ENCODE data around the gene ROPN1B. TPM values are rescaled to one million over a fixed set of nuclear protein-coding genes. Genes with fewer than 3 reads are reported as not detected.

Gene ROPN1B
- total and polyA plus RNA-seq, 2 donors = 0.21 TPM; not detected in 1

DNA sequence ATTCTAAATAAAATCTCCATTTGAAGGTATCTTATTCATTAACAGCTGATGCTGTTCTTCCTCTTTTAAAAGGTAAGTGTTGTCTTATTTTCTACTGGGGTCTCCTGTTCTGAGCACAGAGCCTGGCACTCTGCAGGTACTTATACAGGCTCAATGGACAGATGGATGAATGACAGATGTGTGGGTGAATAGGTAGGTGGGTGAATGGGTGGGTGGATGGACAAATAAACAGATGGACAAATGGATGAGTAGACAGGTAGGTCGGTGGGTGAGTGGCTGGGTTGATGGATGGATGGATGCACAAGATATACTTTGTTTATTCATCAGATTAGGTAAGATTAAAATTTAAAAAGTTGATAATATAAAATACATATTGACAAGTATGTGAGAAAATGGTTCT lies 61.5 kb downstream of the ROPN1B start:
- 95% methylated on average over 1 of the region's 1 CpG for WGBS
- Histone ChIP-seq H3K4me3 (ENCODE audit: low read length in 2 of 2) (no peak overlapping the region), H3K36me3 (ENCODE audit: control insufficient read depth in 2 of 2, insufficient read depth in 2 of 2, low read length in 1 of 2) (peaks cover 17 to 38% of the 10 kb centered on the region in 2 donors), H3K27me3 (ENCODE audit: control insufficient read depth in 2 of 2, insufficient read depth in 1 of 2, low read length in 1 of 2) (no peaks in the 10 kb centered on the region), H3K27ac (ENCODE audit: low read depth in 1 of 2, low read length in 1 of 2) (no peak overlapping the region), H3K4me1 (ENCODE audit: control insufficient read depth in 2 of 2, insufficient read depth in 2 of 2, low read length in 2 of 2) (peaks cover 9 to 11% of the 10 kb centered on the region in 2 donors), H3K9me3 (ENCODE audit: control insufficient read depth in 2 of 2, insufficient read depth in 1 of 2, low read length in 1 of 2) (peaks cover 5 to 10% of the 10 kb centered on the region in 2 donors)
- DNase-seq (ENCODE audit: low read depth in 6 of 9, low spot score in 9 of 9) = no peak

DNA sequence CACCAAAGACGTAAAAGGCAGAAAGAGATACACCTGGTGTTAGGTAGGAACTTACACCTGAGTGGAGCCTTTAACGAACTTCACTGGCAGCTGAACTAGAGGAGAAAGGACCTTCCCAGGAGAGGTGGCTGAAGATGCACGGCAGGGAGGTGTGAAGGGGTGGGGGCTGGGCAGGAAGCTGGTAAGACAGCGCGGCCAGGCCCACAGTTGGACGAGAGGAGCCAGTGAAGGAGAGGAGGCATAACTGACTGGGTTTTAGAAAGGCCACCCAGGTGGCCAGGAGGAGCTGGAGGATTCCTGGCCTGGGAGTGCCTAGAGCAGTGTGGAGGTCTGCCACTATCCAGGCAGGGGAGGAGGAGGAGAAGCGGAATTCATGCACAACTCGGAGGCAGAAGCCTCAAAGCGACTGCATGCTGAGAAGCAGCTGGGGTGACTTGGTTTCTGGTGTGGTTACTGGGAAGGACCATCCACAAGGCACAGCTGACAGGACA lies 63.0 kb downstream of the ROPN1B start:
- Histone ChIP-seq H3K4me1 (ENCODE audit: control insufficient read depth in 2 of 2, insufficient read depth in 2 of 2, low read length in 2 of 2) (peaks cover 11 to 12% of the 10 kb centered on the region in 2 donors), H3K27ac (ENCODE audit: low read depth in 1 of 2, low read length in 1 of 2) (no peak overlapping the region), H3K9me3 (ENCODE audit: control insufficient read depth in 2 of 2, insufficient read depth in 1 of 2, low read length in 1 of 2) (peaks cover 4 to 10% of the 10 kb centered on the region in 2 donors), H3K36me3 (ENCODE audit: control insufficient read depth in 2 of 2, insufficient read depth in 2 of 2, low read length in 1 of 2) (peaks cover 17 to 23% of the 10 kb centered on the region in 2 donors), H3K27me3 (ENCODE audit: control insufficient read depth in 2 of 2, insufficient read depth in 1 of 2, low read length in 1 of 2) (no peaks in the 10 kb centered on the region), H3K4me3 (ENCODE audit: low read length in 2 of 2) (no peak overlapping the region)
- WGBS = 97% methylated on average over 9 of the region's 9 CpGs
- DNase-seq (ENCODE audit: low read depth in 6 of 9, low spot score in 9 of 9) = no peak

Other genes starting within 250 kb of the ROPN1B start
- 31.3 TPM for gene SLC41A3, start 114.9 kb downstream of the ROPN1B start, total RNA-seq
- 33.5 TPM for gene SLC41A3, start 114.9 kb downstream of the ROPN1B start, polyA plus RNA-seq
- gene ALDH1L1, start 211.4 kb downstream of the ROPN1B start, total RNA-seq = 0.85 TPM
- gene ALDH1L1, start 211.4 kb downstream of the ROPN1B start, polyA plus RNA-seq = 15.6 TPM

Data from thymus (tissue), 11 donors.